HEK293 (cell line): ENCODE measurements around the gene HLA-DMB.

Experiments used
- GLIS1 ChIP-seq: fragments of 450-650 bp; formaldehyde crosslinking; IDR thresholded peaks from 2 replicates; pipeline ENCODE4 v1.5.1; 2016; ENCODE audit warnings: missing biosample characterization, missing genetic modification characterization
- GLIS2 ChIP-seq: fragments of 450-650 bp; formaldehyde crosslinking; IDR thresholded peaks from 2 replicates; pipeline ENCODE4 v1.5.1; 2016; ENCODE audit warnings: missing biosample characterization, missing genetic modification characterization
- HOXC10 ChIP-seq: sonication (generic); formaldehyde crosslinking; IDR thresholded peaks from 2 replicates; pipeline ENCODE4 v1.8.1; 2023; ENCODE audit warnings: mild to moderate bottlenecking, missing genetic modification reagents
- HOXD13 ChIP-seq: sonication (generic); formaldehyde crosslinking; IDR thresholded peaks from 2 replicates; pipeline ENCODE4 v1.8.0; 2022; ENCODE audit warnings: missing genetic modification reagents, borderline replicate concordance
- INSM2 ChIP-seq: fragments of 450-650 bp; formaldehyde crosslinking; IDR thresholded peaks from 2 replicates; pipeline ENCODE4 v1.5.1; 2016; ENCODE audit warnings: missing biosample characterization, missing genetic modification characterization
- MZF1 ChIP-seq: fragments of 450-650 bp; formaldehyde crosslinking; IDR thresholded peaks from 2 replicates; pipeline ENCODE4 v1.5.1; 2017; ENCODE audit warnings: missing biosample characterization, missing genetic modification characterization, borderline replicate concordance
- PRDM1 ChIP-seq: fragments of 450-650 bp; formaldehyde crosslinking; IDR thresholded peaks from 2 replicates; pipeline ENCODE4; 2016; ENCODE audit warnings: missing biosample characterization, missing genetic modification characterization
- SCRT1 ChIP-seq: fragments of 450-650 bp; formaldehyde crosslinking; IDR thresholded peaks from 2 replicates; pipeline ENCODE4 v1.5.1; 2016; ENCODE audit warnings: missing biosample characterization, missing genetic modification characterization, borderline replicate concordance
- ZFHX2 ChIP-seq: fragments of 450-650 bp; formaldehyde crosslinking; conservative IDR thresholded peaks from 2 replicates; pipeline ENCODE4 v1.5.1; 2016; ENCODE audit warnings: missing biosample characterization, missing genetic modification characterization
- ZFP41 ChIP-seq: fragments of 450-650 bp; formaldehyde crosslinking; IDR thresholded peaks from 2 replicates; pipeline ENCODE4 v1.5.1; 2016; ENCODE audit warnings: missing biosample characterization, missing genetic modification characterization, borderline replicate concordance
- ZNF112 ChIP-seq: fragments of 450-650 bp; formaldehyde crosslinking; IDR thresholded peaks from 2 replicates; pipeline ENCODE4 v1.5.0; 2017; ENCODE audit warnings: missing biosample characterization, missing genetic modification characterization
- ZNF138 ChIP-seq: fragments of 450-650 bp; formaldehyde crosslinking; IDR thresholded peaks from 2 replicates; pipeline ENCODE4 v1.5.1; 2016; ENCODE audit warnings: missing biosample characterization, missing genetic modification characterization, borderline replicate concordance
- ZNF239 ChIP-seq: fragments of 450-650 bp; formaldehyde crosslinking; IDR thresholded peaks from 2 replicates; pipeline ENCODE4 v1.5.1; 2016; ENCODE audit warnings: missing biosample characterization, missing genetic modification characterization
- ZNF354C ChIP-seq: fragments of 450-650 bp; formaldehyde crosslinking; IDR thresholded peaks from 2 replicates; pipeline ENCODE4 v1.5.1; 2016; ENCODE audit warnings: missing biosample characterization, missing genetic modification characterization, low read depth, borderline replicate concordance
- ZNF366 ChIP-seq: fragments of 450-650 bp; formaldehyde crosslinking; conservative IDR thresholded peaks from 2 replicates; pipeline ENCODE4 v1.5.1; 2016; ENCODE audit warnings: missing biosample characterization, missing genetic modification characterization
- ZNF394 ChIP-seq: fragments of 450-650 bp; formaldehyde crosslinking; IDR thresholded peaks from 2 replicates; pipeline ENCODE4 v1.5.1; 2016; ENCODE audit warnings: missing biosample characterization, missing genetic modification characterization, mild to moderate bottlenecking, moderate library complexity, borderline replicate concordance
- ZNF501 ChIP-seq: fragments of 450-650 bp; formaldehyde crosslinking; IDR thresholded peaks from 2 replicates; pipeline ENCODE4 v1.5.1; 2016; ENCODE audit warnings: missing biosample characterization, missing genetic modification characterization
- ZNF514 ChIP-seq: fragments of 450-650 bp; formaldehyde crosslinking; IDR thresholded peaks from 2 replicates; pipeline ENCODE4 v1.5.1; 2016; ENCODE audit warnings: missing biosample characterization, missing genetic modification characterization
- ZNF544 ChIP-seq: fragments of 450-650 bp; formaldehyde crosslinking; IDR thresholded peaks from 2 replicates; pipeline ENCODE4 v1.5.0; 2017; ENCODE audit warnings: missing biosample characterization, missing genetic modification characterization
- ZNF548 ChIP-seq: fragments of 450-650 bp; formaldehyde crosslinking; IDR thresholded peaks from 2 replicates; pipeline ENCODE4 v1.5.1; 2016; ENCODE audit warnings: missing biosample characterization, missing genetic modification characterization
- ZNF707 ChIP-seq: fragments of 450-650 bp; formaldehyde crosslinking; IDR thresholded peaks from 2 replicates; pipeline ENCODE4 v1.5.1; 2016; ENCODE audit warnings: missing biosample characterization, missing genetic modification characterization
- ZNF747 ChIP-seq: fragments of 450-650 bp; formaldehyde crosslinking; IDR thresholded peaks from 2 replicates; pipeline ENCODE4 v1.5.1; 2016; ENCODE audit warnings: missing biosample characterization, missing genetic modification characterization
- TF ChIP-seq, protein P1 (sequence below): fragments of 450-650 bp; formaldehyde crosslinking; IDR thresholded peaks from 2 replicates; pipeline ENCODE4 v1.5.0; 2017; ENCODE audit warnings: missing biosample characterization, missing genetic modification characterization, borderline replicate concordance
- TF ChIP-seq, protein P2 (sequence below): fragments of 450-650 bp; formaldehyde crosslinking; IDR thresholded peaks from 2 replicates; pipeline ENCODE4; 2016; ENCODE audit warnings: missing biosample characterization, missing genetic modification characterization
- TF ChIP-seq, protein P3 (sequence below): fragments of 450-650 bp; formaldehyde crosslinking; IDR thresholded peaks from 2 replicates; pipeline ENCODE4 v1.5.1; 2017; ENCODE audit warnings: missing biosample characterization, missing genetic modification characterization
- TF ChIP-seq, protein P4 (sequence below): fragments of 450-650 bp; formaldehyde crosslinking; IDR thresholded peaks from 2 replicates; pipeline ENCODE4 v1.5.1; 2016; ENCODE audit warnings: missing biosample characterization, missing genetic modification characterization, low read depth
- TF ChIP-seq, protein P5 (sequence below): fragments of 450-650 bp; formaldehyde crosslinking; IDR thresholded peaks from 2 replicates; pipeline ENCODE4 v1.5.1; 2016; ENCODE audit warnings: missing biosample characterization, missing genetic modification characterization
- TF ChIP-seq, protein P6 (sequence below): fragments of 450-650 bp; formaldehyde crosslinking; IDR thresholded peaks from 2 replicates; pipeline ENCODE4 v1.5.1; 2017; ENCODE audit warnings: missing biosample characterization, missing genetic modification characterization

The HLA-DMB gene

GRCh38 chr6:32970413-32971241, 29.8 kb upstream of the HLA-DMB start (continued):
- TF ChIP-seq ZFP41 (tag by site-specific recombination) (no peak), MZF1 (tag by site-specific recombination) (no peak), ZNF548 (no peak), INSM2 (tag by site-specific recombination) (no peak), ZFHX2 (tag by site-specific recombination) (peak; percentile 53), ZNF138 (tag by site-specific recombination) (0 out of 2 replicates have a peak, but pooled peaks have one; percentile 53), ZNF112 (tag by site-specific recombination) (no peak), ZNF707 (tag by site-specific recombination) (no peak), ZNF239 (tag by site-specific recombination) (no peak), ZNF501 (peak; percentile 17; the same call in 1 of the 2 replicates), HOXC10 (CRISPR knock-in tag) (no peak), ZNF394 (tag by site-specific recombination) (no peak), GLIS2 (tag by site-specific recombination) (peak; percentile 94), GLIS1 (peak; percentile 73), HOXD13 (CRISPR knock-in tag) (no peak), ZNF514 (tag by site-specific recombination) (no peak), ZNF544 (no peak), SCRT1 (tag by site-specific recombination) (no peak), ZNF747 (tag by site-specific recombination) (no peak), PRDM1 (tag by site-specific recombination) (peak; percentile 38; the same call in 1 of the 2 replicates), ZNF366 (no peak), ZNF354C (tag by site-specific recombination) (no peak)
- TF ChIP-seq, protein P1, sequence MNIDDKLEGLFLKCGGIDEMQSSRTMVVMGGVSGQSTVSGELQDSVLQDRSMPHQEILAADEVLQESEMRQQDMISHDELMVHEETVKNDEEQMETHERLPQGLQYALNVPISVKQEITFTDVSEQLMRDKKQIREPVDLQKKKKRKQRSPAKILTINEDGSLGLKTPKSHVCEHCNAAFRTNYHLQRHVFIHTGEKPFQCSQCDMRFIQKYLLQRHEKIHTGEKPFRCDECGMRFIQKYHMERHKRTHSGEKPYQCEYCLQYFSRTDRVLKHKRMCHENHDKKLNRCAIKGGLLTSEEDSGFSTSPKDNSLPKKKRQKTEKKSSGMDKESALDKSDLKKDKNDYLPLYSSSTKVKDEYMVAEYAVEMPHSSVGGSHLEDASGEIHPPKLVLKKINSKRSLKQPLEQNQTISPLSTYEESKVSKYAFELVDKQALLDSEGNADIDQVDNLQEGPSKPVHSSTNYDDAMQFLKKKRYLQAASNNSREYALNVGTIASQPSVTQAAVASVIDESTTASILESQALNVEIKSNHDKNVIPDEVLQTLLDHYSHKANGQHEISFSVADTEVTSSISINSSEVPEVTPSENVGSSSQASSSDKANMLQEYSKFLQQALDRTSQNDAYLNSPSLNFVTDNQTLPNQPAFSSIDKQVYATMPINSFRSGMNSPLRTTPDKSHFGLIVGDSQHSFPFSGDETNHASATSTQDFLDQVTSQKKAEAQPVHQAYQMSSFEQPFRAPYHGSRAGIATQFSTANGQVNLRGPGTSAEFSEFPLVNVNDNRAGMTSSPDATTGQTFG (tag by site-specific recombination), result no peak; the same call in 1 of the 2 replicates
- TF ChIP-seq, protein P2, sequence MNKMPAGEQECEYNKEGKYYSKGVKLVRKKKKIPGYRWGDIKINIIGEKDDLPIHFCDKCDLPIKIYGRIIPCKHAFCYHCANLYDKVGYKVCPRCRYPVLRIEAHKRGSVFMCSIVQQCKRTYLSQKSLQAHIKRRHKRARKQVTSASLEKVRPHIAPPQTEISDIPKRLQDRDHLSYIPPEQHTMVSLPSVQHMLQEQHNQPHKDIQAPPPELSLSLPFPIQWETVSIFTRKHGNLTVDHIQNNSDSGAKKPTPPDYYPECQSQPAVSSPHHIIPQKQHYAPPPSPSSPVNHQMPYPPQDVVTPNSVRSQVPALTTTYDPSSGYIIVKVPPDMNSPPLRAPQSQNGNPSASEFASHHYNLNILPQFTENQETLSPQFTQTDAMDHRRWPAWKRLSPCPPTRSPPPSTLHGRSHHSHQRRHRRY (tag by site-specific recombination), result no peak; the same call in 1 of the 2 replicates
- TF ChIP-seq, protein P3, sequence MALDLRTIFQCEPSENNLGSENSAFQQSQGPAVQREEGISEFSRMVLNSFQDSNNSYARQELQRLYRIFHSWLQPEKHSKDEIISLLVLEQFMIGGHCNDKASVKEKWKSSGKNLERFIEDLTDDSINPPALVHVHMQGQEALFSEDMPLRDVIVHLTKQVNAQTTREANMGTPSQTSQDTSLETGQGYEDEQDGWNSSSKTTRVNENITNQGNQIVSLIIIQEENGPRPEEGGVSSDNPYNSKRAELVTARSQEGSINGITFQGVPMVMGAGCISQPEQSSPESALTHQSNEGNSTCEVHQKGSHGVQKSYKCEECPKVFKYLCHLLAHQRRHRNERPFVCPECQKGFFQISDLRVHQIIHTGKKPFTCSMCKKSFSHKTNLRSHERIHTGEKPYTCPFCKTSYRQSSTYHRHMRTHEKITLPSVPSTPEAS, result no peak; the same call in 1 of the 2 replicates
- TF ChIP-seq, protein P4, sequence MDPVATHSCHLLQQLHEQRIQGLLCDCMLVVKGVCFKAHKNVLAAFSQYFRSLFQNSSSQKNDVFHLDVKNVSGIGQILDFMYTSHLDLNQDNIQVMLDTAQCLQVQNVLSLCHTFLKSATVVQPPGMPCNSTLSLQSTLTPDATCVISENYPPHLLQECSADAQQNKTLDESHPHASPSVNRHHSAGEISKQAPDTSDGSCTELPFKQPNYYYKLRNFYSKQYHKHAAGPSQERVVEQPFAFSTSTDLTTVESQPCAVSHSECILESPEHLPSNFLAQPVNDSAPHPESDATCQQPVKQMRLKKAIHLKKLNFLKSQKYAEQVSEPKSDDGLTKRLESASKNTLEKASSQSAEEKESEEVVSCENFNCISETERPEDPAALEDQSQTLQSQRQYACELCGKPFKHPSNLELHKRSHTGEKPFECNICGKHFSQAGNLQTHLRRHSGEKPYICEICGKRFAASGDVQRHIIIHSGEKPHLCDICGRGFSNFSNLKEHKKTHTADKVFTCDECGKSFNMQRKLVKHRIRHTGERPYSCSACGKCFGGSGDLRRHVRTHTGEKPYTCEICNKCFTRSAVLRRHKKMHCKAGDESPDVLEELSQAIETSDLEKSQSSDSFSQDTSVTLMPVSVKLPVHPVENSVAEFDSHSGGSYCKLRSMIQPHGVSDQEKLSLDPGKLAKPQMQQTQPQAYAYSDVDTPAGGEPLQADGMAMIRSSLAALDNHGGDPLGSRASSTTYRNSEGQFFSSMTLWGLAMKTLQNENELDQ, result no peak
- TF ChIP-seq, protein P5, sequence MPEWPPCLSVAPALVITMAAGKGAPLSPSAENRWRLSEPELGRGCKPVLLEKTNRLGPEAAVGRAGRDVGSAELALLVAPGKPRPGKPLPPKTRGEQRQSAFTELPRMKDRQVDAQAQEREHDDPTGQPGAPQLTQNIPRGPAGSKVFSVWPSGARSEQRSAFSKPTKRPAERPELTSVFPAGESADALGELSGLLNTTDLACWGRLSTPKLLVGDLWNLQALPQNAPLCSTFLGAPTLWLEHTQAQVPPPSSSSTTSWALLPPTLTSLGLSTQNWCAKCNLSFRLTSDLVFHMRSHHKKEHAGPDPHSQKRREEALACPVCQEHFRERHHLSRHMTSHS (tag by site-specific recombination), result no peak
- TF ChIP-seq, protein P6, sequence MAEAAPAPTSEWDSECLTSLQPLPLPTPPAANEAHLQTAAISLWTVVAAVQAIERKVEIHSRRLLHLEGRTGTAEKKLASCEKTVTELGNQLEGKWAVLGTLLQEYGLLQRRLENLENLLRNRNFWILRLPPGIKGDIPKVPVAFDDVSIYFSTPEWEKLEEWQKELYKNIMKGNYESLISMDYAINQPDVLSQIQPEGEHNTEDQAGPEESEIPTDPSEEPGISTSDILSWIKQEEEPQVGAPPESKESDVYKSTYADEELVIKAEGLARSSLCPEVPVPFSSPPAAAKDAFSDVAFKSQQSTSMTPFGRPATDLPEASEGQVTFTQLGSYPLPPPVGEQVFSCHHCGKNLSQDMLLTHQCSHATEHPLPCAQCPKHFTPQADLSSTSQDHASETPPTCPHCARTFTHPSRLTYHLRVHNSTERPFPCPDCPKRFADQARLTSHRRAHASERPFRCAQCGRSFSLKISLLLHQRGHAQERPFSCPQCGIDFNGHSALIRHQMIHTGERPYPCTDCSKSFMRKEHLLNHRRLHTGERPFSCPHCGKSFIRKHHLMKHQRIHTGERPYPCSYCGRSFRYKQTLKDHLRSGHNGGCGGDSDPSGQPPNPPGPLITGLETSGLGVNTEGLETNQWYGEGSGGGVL (tag by site-specific recombination), result peak; percentile 96
